Measurements from ENCODE around the gene SLC25A10.
"Not testable (repeated sequence)": the region's sequence is repeated elsewhere in the genome, so short reads cannot be mapped to it uniquely, and the experiment has no call there.

The SLC25A10 gene

GRCh38 chr17:81722184-81723120 lies 10.4 kb downstream of the SLC25A10 start:
- no peak for FAIRE-seq

GRCh38 chr17:81723651-81724209 lies 11.6 kb downstream of the SLC25A10 start:
- FAIRE-seq: no peak

GRCh38 chr17:81725439-81725838 lies 13.4 kb downstream of the SLC25A10 start:
- no peak for FAIRE-seq

- no peak for FAIRE-seq
These were observed 13.9 kb downstream of the SLC25A10 start for GRCh38 chr17:81726004-81726403.

GRCh38 chr17:81727324-81728031 lies 15.4 kb downstream of the SLC25A10 start:
- no peak for FAIRE-seq

- FAIRE-seq: no peak
These were observed 21.7 kb downstream of the SLC25A10 start for GRCh38 chr17:81733507-81734404.

GRCh38 chr17:81734405-81735263 lies 22.6 kb downstream of the SLC25A10 start:
- FAIRE-seq: no peak

GRCh38 chr17:81735264-81736102 lies 23.4 kb downstream of the SLC25A10 start:
- FAIRE-seq: no peak

GRCh38 chr17:81737947-81738800 lies 26.1 kb downstream of the SLC25A10 start:
- FAIRE-seq: no peak

- FAIRE-seq: no peak
These were observed 26.8 kb downstream of the SLC25A10 start for GRCh38 chr17:81738801-81739393.

GRCh38 chr17:81739593-81739992 lies 27.5 kb downstream of the SLC25A10 start:
- not testable (repeated sequence) for FAIRE-seq

GRCh38 chr17:81740395-81740961 lies 28.4 kb downstream of the SLC25A10 start:
- FAIRE-seq: no peak

GRCh38 chr17:81741049-81741593 lies 29.0 kb downstream of the SLC25A10 start:
- no peak for FAIRE-seq

GRCh38 chr17:81741594-81742452 lies 29.7 kb downstream of the SLC25A10 start:
- no peak for FAIRE-seq

All from colon (tissue), 2 donors.